Heart right ventricle (tissue), 16 donors: ENCODE measurements around the gene SYNDIG1. TPM values are rescaled to one million over a fixed set of nuclear protein-coding genes. Genes with fewer than 3 reads are reported as not detected.
A peak's percentile ranks its signal among the peaks of the same experiment; 100 is the strongest.

ENCODE experiments used
- ATAC-seq, 8 donors: fragments of 200-7000 bp; cut with Tn5 transposase; one replicate each; pipeline ENCODE4 v1.9.1; 2020; ENCODE audit warnings: mild to moderate bottlenecking in 8 of 8, moderate library complexity in 8 of 8, moderate number of reproducible peaks in 1 of 8
- DNase-seq, 2 donors: peaks; one replicate each; pipeline ENCODE4 v3.0.0-alpha.2; 2020
- H3K27ac ChIP-seq, 10 donors: fragments of 200-600 bp; sonication (generic) in 2 of 10; one replicate each; pipeline versions ENCODE4 v1.5.0 to v1.8.0; 2020 to 2022; ENCODE audit warnings: mild to moderate bottlenecking in 3 of 10
- H3K27me3 ChIP-seq, 7 donors: fragments of 200-600 bp; one replicate each; pipeline ENCODE4 v1.8.0; 2021 to 2022; ENCODE audit warnings: mild to moderate bottlenecking in 2 of 7
- H3K36me3 ChIP-seq, 9 donors: fragments of 200-600 bp; sonication (generic) in 1 of 9; one replicate each; pipeline versions ENCODE4 v1.5.0 to v1.8.0; 2020 to 2022; ENCODE audit warnings: mild to moderate bottlenecking in 2 of 9
- H3K4me1 ChIP-seq, 9 donors: fragments of 200-600 bp; sonication (generic) in 1 of 9; one replicate each; pipeline versions ENCODE4 v1.5.0 to v1.8.0; 2020 to 2022; ENCODE audit warnings: mild to moderate bottlenecking in 4 of 9
- H3K4me3 ChIP-seq, 10 donors: fragments of 200-600 bp; sonication (generic) in 2 of 10; one replicate each; pipeline versions ENCODE4 v1.5.0 to v1.8.0; 2020 to 2022; ENCODE audit warnings: mild to moderate bottlenecking in 7 of 10, moderate library complexity in 2 of 10
- H3K9me3 ChIP-seq, 11 donors: fragments of 200-600 bp in 10 of 11; sonication (generic) in 2 of 11; one replicate each; pipeline versions ENCODE4 v1.5.0 to v1.8.0; 2013 to 2022; ENCODE audit warnings: mild to moderate bottlenecking in 2 of 11, control low read depth in 1 of 11, moderate library complexity in 1 of 11
- WGBS, 2 donors: extraction: QIAGEN DNeasy Blood & Tissue Kit; methylation state at CpG; one replicate each; pipeline ENCODE4 v1.1.7; 2013; ENCODE audit warnings: inconsistent platforms in 1 of 2; 5-methylcytosine and 5-hydroxymethylcytosine counted together
- intact Hi-C, 10 donors: fragments of 100-400 bp; cut with DNase I; formaldehyde crosslinking; loops; one replicate each; pipeline versions ENCODE4 v1.11.1 to v1.14.2; 2022
- polyA plus RNA-seq, 2 donors: library from polyadenylated mRNA; stranded (reverse); fragments of 200-250 nt; gene quantifications; one replicate each; pipeline ENCODE4 v1.2.3, GENCODE V29; 2013
- total RNA-seq, 10 donors: library from RNA; stranded (reverse); fragmentation: NEBNext Ultra II Directional in 3 of 10; extraction: Animal tissue kit (Norgen Biotek cat#: 25700) in 3 of 10; gene quantifications; one replicate each; pipeline versions ENCODE4 v1.2.1 to v1.2.4, GENCODE V29; 2021 to 2023
- TF ChIP-seq, protein P1 (sequence below), 9 donors: fragments of 200-600 bp; sonication (generic) in 2 of 9; IDR thresholded peaks; one replicate each; pipeline versions ENCODE4 v1.5.0 to v1.8.0; 2021 to 2022; ENCODE audit warnings: antibody characterized with exemption in 9 of 9, mild to moderate bottlenecking in 5 of 9, moderate library complexity in 1 of 9
- donor health status: Arrhythmogenic right ventricular cardiomyopathy.
- donor health status: ischemic (EF 13 %, LVEDD 7.1; RV severe dilation, severe dysfunction).
- donor health status: healthy with polysubstance abuse.
- donor health status: DM: no; HTN: yes; CAD: no.
- donor health status: DM: no; HTN: no; CAD: no.
- donor health status: ischemic (EF 25% LVEDD 6.9; RV normal size, moderate dysfunction).
- donor health status: ischemic (EF 25% LVEDD 5.7; RV mildly dilated, moderate dysfunction).
- donor health status: healthy.
- donor health status: DM: yes; HTN: yes; CAD: no.
- donor health status: Ischemic cardiomyopathy.
- donor health status: ischemic (EF 35%, LVEDD 5.7; RV mildly dilated, moderate dysfunction).
- donor health status: nonischemic (EF 11% LVEDD 7.7; RV severe dilation, severe dysfunction).
- donor health status: DM: yes; HTN: yes; CAD: no.
- donor health status: PGD.
- donor health status: ischemic (EF 29% LVEDD 5.4; RV normal size, mild dysfunction).
- donor health status: nonischemic (EF 23%, LVEDD 6.1; RV moderate dilation, normal function).

SYNDIG1 gene
- total and polyA plus RNA-seq, 12 donors, result 8.6 to 34.7 (median 19.9) TPM

- TF ChIP-seq, protein P1, sequence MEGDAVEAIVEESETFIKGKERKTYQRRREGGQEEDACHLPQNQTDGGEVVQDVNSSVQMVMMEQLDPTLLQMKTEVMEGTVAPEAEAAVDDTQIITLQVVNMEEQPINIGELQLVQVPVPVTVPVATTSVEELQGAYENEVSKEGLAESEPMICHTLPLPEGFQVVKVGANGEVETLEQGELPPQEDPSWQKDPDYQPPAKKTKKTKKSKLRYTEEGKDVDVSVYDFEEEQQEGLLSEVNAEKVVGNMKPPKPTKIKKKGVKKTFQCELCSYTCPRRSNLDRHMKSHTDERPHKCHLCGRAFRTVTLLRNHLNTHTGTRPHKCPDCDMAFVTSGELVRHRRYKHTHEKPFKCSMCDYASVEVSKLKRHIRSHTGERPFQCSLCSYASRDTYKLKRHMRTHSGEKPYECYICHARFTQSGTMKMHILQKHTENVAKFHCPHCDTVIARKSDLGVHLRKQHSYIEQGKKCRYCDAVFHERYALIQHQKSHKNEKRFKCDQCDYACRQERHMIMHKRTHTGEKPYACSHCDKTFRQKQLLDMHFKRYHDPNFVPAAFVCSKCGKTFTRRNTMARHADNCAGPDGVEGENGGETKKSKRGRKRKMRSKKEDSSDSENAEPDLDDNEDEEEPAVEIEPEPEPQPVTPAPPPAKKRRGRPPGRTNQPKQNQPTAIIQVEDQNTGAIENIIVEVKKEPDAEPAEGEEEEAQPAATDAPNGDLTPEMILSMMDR (IDR thresholded peaks at IDR 0.05), result no peak
Measured at GRCh38 chr20:24455081-24455480, 14.3 kb upstream of the SYNDIG1 start.

DNA sequence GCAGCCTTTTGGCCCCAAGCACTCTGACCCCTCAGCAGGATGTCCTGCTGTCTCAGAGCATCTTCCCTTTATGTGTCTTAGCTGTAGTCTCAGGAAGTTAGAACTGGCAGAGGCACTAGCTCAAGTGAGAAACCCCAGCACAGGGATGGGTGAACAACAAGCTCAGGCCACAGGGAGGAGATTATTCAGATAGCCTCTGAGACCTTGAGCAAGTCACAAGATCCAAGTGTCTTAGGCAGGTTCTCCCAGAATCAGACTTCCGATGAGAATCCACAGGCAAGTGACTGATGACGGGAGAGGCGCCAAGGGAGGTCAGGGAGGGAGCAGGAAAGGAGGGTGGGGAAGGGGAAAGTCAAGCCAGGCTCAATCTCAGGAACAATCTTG, 13.0 kb upstream of the SYNDIG1 start:
- WGBS, 2 donors, result 61 to 67% methylated on average over 3 of the region's 3 CpGs
- Histone ChIP-seq H3K4me3 (no peak overlapping the region), H3K4me1 (no peaks in the 10 kb centered on the region), H3K9me3 (no peaks in the 10 kb centered on the region), H3K27me3 (peaks cover 0 to 20% (median 4%) of the 10 kb centered on the region in 7 donors), H3K36me3 (no peaks in the 10 kb centered on the region), H3K27ac (no peak overlapping the region)
- intact Hi-C loops, result loop anchor here in 1 of 10 donors (10.0 kb wide), 1 partner anchor 328 kb away; no protein-coding TSS in a partner anchor
- TF ChIP-seq, protein P1 (IDR thresholded peaks at IDR 0.05), result no peak
- no peak for ATAC-seq
- DNase-seq, result no peak

More at GRCh38 chr20:24455081-24455480, 14.3 kb upstream of the SYNDIG1 start:
- no peak for DNase-seq
- Histone ChIP-seq H3K27me3 (peaks cover 0 to 20% (median 4%) of the 10 kb centered on the region in 7 donors), H3K9me3 (no peaks in the 10 kb centered on the region), H3K4me3 (no peak overlapping the region), H3K27ac (no peak overlapping the region), H3K4me1 (no peaks in the 10 kb centered on the region), H3K36me3 (no peaks in the 10 kb centered on the region)
- intact Hi-C loops, result loop anchor here in 1 of 10 donors (10.0 kb wide), 1 partner anchor 330 kb away; no protein-coding TSS in a partner anchor
- no peak for ATAC-seq
- 51 to 58% methylated on average over 6 of the region's 6 CpGs for WGBS, 2 donors

- peak in 1 of 2 donors; percentile 17 for DNase-seq
- no peak overlapping the region for H3K4me3 ChIP-seq
- 27 to 34% methylated on average over 2 of the region's 2 CpGs for WGBS, 2 donors
- TF ChIP-seq, protein P1 (IDR thresholded peaks at IDR 0.05), result no peak
- peaks cover 0 to 13% (median 0%) of the 10 kb centered on the region in 7 donors for H3K27me3 ChIP-seq
- no peaks in the 10 kb centered on the region for H3K4me1 ChIP-seq
- no peaks in the 10 kb centered on the region for H3K36me3 ChIP-seq
- H3K9me3 ChIP-seq, result no peaks in the 10 kb centered on the region
- intact Hi-C loops, result loop anchor here in 1 of 10 donors (10.0 kb wide), 1 partner anchor 326 kb away; no protein-coding TSS in a partner anchor
- no peak overlapping the region for H3K27ac ChIP-seq
- peak in 5 of 8 donors; percentile 69 to 85 (median 74) for ATAC-seq
Measured at GRCh38 chr20:24458436-24458835, 11.0 kb upstream of the SYNDIG1 start.

DNA sequence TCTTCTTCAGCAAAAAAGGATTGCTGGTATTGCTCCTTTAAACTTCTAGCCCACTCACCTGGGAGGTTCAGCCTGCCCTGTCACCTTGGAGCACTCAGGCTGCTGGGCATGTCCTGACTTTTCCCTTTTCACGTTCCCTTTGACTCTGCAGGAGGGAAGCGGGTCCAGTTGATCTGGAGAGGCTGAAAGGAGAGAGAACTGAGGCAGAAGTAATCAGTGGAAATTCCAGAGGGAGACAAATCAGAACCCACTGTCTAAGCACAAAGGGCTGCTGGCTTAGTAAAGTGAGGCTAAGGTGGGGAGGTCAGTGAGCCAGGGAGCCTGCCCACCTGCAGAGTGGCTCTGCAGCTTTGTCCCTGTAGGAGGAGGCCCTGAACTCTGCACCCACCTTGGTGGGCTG, 9.7 kb upstream of the SYNDIG1 start:
- Histone ChIP-seq H3K27ac (no peak overlapping the region), H3K9me3 (no peaks in the 10 kb centered on the region), H3K4me3 (no peak overlapping the region), H3K36me3 (no peaks in the 10 kb centered on the region), H3K4me1 (peaks cover 0 to 3% (median 0%) of the 10 kb centered on the region in 9 donors), H3K27me3 (peaks cover 0 to 15% (median 0%) of the 10 kb centered on the region in 7 donors)
- ATAC-seq, result no peak
- intact Hi-C loops, result loop anchor here in 2 of 10 donors (10.0 kb wide), 2 partner anchors 305 to 325 kb away; no protein-coding TSS in a partner anchor
- DNase-seq, result no peak
- TF ChIP-seq, protein P1 (IDR thresholded peaks at IDR 0.05), result no peak
- 78 to 85% methylated on average over 2 of the region's 2 CpGs for WGBS, 2 donors
